Thyroid gland (tissue), 4 donors: ENCODE data around the gene ZNF618. TPM values are rescaled to one million over a fixed set of nuclear protein-coding genes. Genes with fewer than 3 reads are reported as not detected.

Experiments
- DNase-seq, 2 donors: peaks; one replicate each; pipeline ENCODE4 v3.0.0-alpha.2; 2019
- H3K27ac ChIP-seq, 3 donors: fragments of 200-600 bp; sonication (generic); 1 replicate in 2 of 3; 2 replicates in 1 of 3; pipeline ENCODE4 v1.5.1; 2016 to 2019; ENCODE audit warnings: mild to moderate bottlenecking in 1 of 3, moderate library complexity in 1 of 3
- H3K27me3 ChIP-seq: fragments of 200-600 bp; sonication (generic); one replicate; pipeline ENCODE4 v1.5.1; 2019
- H3K36me3 ChIP-seq, 2 donors: fragments of 200-600 bp; sonication (generic); one replicate each; pipeline ENCODE4 v1.5.1; 2016 to 2019
- H3K4me1 ChIP-seq, 2 donors: fragments of 200-600 bp; sonication (generic); one replicate each; pipeline ENCODE4 v1.5.1; 2017 to 2019
- H3K4me3 ChIP-seq, 3 donors: fragments of 200-600 bp; sonication (generic); replicated peaks in 1 of 3; 1 replicate in 2 of 3; 2 replicates in 1 of 3; pipeline ENCODE4 v1.5.1; 2016; ENCODE audit warnings: mild to moderate bottlenecking in 1 of 3
- H3K9me3 ChIP-seq: fragments of 200-600 bp; sonication (generic); one replicate; pipeline ENCODE4 v1.5.1; 2017
- POLR2A ChIP-seq, 2 donors: fragments of 450-650 bp; IDR thresholded peaks; one replicate each; pipeline ENCODE4 v1.6.1; 2017; ENCODE audit warnings: antibody characterized with exemption in 2 of 2, mild to moderate bottlenecking in 2 of 2, moderate library complexity in 1 of 2
- WGBS, 2 donors: methylation state at CpG; one replicate each; pipeline ENCODE4 v1.1.5; 2017; 5-methylcytosine and 5-hydroxymethylcytosine counted together
- intact Hi-C: fragments of 100-400 bp; cut with DNase I; formaldehyde crosslinking; loops from one replicate; pipeline ENCODE4 v1.15.1; 2023
- total RNA-seq, 4 donors: library from RNA; depleted of rRNA; stranded (reverse); fragments of >200 nt; gene quantifications; one replicate each; pipeline ENCODE4 v1.2.3, GENCODE V29; 2016
- TF ChIP-seq, protein P1 (sequence below), 6 experiments: fragments of 200-600 bp in 3 of 6; fragments of 450-650 bp in 3 of 6; sonication (generic) in 3 of 6; IDR thresholded peaks; one replicate each; pipeline ENCODE4 v1.5.1; 2016 to 2019; ENCODE audit warnings: antibody characterized with exemption in 6 of 6, mild to moderate bottlenecking in 2 of 6, inconsistent platforms in 1 of 6, moderate library complexity in 1 of 6

ZNF618 gene
- total RNA-seq, 4 donors from 2014 or later, result 9.9 to 17.5 (median 15.5) TPM

- Histone ChIP-seq H3K4me1 (no peaks in the 10 kb centered on the region), H3K4me3 (no peak overlapping the region), H3K36me3 (peaks cover 0 to 9% of the 10 kb centered on the region in 2 donors), H3K27me3 (no peaks in the 10 kb centered on the region), H3K9me3 (no peaks in the 10 kb centered on the region), H3K27ac (no peak overlapping the region)
- WGBS, 2 donors, result 79 to 90% methylated on average over 10 of the region's 10 CpGs
- DNase-seq, result no peak
- intact Hi-C loops, result no loop called here
- TF ChIP-seq, protein P1, sequence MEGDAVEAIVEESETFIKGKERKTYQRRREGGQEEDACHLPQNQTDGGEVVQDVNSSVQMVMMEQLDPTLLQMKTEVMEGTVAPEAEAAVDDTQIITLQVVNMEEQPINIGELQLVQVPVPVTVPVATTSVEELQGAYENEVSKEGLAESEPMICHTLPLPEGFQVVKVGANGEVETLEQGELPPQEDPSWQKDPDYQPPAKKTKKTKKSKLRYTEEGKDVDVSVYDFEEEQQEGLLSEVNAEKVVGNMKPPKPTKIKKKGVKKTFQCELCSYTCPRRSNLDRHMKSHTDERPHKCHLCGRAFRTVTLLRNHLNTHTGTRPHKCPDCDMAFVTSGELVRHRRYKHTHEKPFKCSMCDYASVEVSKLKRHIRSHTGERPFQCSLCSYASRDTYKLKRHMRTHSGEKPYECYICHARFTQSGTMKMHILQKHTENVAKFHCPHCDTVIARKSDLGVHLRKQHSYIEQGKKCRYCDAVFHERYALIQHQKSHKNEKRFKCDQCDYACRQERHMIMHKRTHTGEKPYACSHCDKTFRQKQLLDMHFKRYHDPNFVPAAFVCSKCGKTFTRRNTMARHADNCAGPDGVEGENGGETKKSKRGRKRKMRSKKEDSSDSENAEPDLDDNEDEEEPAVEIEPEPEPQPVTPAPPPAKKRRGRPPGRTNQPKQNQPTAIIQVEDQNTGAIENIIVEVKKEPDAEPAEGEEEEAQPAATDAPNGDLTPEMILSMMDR (IDR thresholded peaks at IDR 0.05), result no peak
- no peak for TF ChIP-seq POLR2A (IDR thresholded peaks at IDR 0.05)
Measured at GRCh38 chr9:114006931-114007691, 131.0 kb downstream of the ZNF618 start.

DNA sequence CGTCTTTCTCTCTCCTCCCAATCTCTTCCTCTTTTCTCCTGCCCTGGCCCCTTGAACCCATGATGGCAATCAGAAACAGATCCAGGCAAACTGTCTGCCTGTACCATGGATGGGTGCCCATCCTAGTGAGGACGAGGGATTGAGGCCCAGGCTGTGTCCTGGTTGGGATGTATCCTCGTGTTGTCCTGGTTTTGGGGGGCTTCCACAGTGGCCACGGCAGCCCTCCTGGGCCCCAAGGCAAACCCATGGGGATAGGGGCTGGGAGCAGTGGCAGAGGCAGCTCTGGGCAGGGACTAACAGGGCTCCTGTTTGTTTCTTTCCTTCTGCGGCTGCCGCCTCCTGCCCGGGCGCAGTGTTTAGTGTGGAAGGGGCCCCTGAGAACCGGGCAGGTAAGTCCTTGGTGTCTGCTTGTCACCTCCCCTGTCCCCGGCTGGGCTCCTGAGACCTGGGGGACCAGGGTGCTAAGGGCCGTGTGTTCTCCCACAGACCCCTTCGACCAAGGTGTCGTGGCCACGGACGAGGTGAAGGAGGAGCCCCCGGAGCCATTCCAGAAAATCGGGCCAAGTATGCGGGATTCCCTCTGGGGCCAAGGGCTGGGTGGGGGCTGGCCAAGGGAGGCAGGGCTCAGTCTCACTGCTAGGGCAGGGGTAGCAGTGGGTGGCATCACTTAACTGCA is 132.0 kb downstream of the ZNF618 start:
- Histone ChIP-seq H3K9me3 (no peaks in the 10 kb centered on the region), H3K4me1 (no peaks in the 10 kb centered on the region), H3K27me3 (no peaks in the 10 kb centered on the region), H3K36me3 (peaks cover 0 to 4% of the 10 kb centered on the region in 2 donors), H3K27ac (no peak overlapping the region), H3K4me3 (no peak overlapping the region)
- TF ChIP-seq POLR2A (IDR thresholded peaks at IDR 0.05), result no peak
- TF ChIP-seq, protein P1 (IDR thresholded peaks at IDR 0.05), result no peak
- WGBS, 2 donors, result 88 to 94% methylated on average over 6 to 16 of the region's 18 CpGs
- DNase-seq, result no peak
- intact Hi-C loops, result no loop called here

- Histone ChIP-seq H3K4me3 (no peak overlapping the region), H3K36me3 (peaks cover 0 to 4% of the 10 kb centered on the region in 2 donors), H3K27ac (no peak overlapping the region), H3K9me3 (no peaks in the 10 kb centered on the region), H3K27me3 (no peaks in the 10 kb centered on the region), H3K4me1 (no peaks in the 10 kb centered on the region)
- DNase-seq, result no peak
- intact Hi-C loops, result no loop called here
- 93 to 99% methylated on average over 9 of the region's 9 CpGs for WGBS, 2 donors
- no peak for TF ChIP-seq POLR2A (IDR thresholded peaks at IDR 0.05)
- TF ChIP-seq, protein P1 (IDR thresholded peaks at IDR 0.05), result no peak
Measured at GRCh38 chr9:114008667-114009410, 132.7 kb downstream of the ZNF618 start.

- intact Hi-C loops, result no loop called here
- H3K4me1 ChIP-seq, result no peaks in the 10 kb centered on the region
- TF ChIP-seq POLR2A (IDR thresholded peaks at IDR 0.05), result no peak
- TF ChIP-seq, protein P1 (IDR thresholded peaks at IDR 0.05), result no peak
- WGBS, 2 donors, result 83 to 91% methylated on average over 9 of the region's 9 CpGs
- H3K36me3 ChIP-seq, result peaks cover 0 to 4% of the 10 kb centered on the region in 2 donors
- no peak overlapping the region for H3K4me3 ChIP-seq
- DNase-seq, result no peak
- H3K27me3 ChIP-seq, result no peaks in the 10 kb centered on the region
- no peak overlapping the region for H3K27ac ChIP-seq
- H3K9me3 ChIP-seq, result no peaks in the 10 kb centered on the region
Measured at GRCh38 chr9:114011313-114011712, 135.2 kb downstream of the ZNF618 start.
